ENCODE results near the gene CDH6. TPM values are rescaled to one million over a fixed set of nuclear protein-coding genes. Genes with fewer than 3 reads are reported as not detected.

The CDH6 gene
- total and polyA plus RNA-seq, 2 experiments from 2014 or later, result 0.60 to 1.1 TPM

DNA sequence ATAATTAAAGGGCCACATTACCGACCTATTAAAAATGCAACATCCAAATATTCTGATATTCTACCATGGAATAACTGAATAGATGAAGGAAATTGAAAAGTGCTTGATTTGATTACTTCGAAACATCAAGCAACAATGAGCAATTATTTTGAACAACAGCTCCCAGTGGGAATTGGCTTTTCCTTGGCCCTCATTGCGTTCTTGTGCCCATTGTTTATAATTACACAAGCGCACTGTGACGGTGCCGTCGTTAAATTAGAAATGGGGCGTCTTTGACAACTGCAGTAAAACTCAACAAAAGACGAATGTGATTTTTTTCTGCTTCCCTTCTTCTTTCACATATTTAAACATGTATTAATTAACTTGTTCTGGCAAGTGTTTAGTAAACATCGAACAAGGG is 61.6 kb downstream of the CDH6 start:
- Histone ChIP-seq H3K4me1 (ENCODE audit: insufficient read depth) (no peaks in the 10 kb centered on the region), H2AFZ (no peak overlapping the region), H4K20me1 (replicated peaks; ENCODE audit: insufficient read depth) (no peaks in the 10 kb centered on the region), H3K4me2 (no peak overlapping the region), H3K27ac (ENCODE audit: low read depth) (no peak overlapping the region), H3K4me3 (no peak overlapping the region), H3K79me2 (replicated peaks; ENCODE audit: insufficient read depth) (no peaks in the 10 kb centered on the region), H3K27me3 (ENCODE audit: insufficient read depth) (no peaks in the 10 kb centered on the region), H3K9me2 (ENCODE audit: insufficient read depth) (no peaks in the 10 kb centered on the region; the same call in 1 of the 2 replicates), H3F3A (replicated peaks; ENCODE audit: low read depth) (no peaks in the 10 kb centered on the region), H3K36me3 (ENCODE audit: insufficient read depth) (no peaks in the 10 kb centered on the region)
- Mint-ChIP-seq H3K9me3 (peaks cover 7% of the 10 kb centered on the region; the same call in 2 of the 3 replicates), H3K27ac (no peak overlapping the region), H3K4me1 (no peaks in the 10 kb centered on the region), H3K27me3 (ENCODE audit: insufficient read depth, low read depth, poor library complexity) (no peaks in the 10 kb centered on the region), H3K4me3 (no peak overlapping the region), H3K36me3 (ENCODE audit: low read depth) (peaks cover 2% of the 10 kb centered on the region; the same call in 1 of the 3 replicates)
- ATAC-seq (no peak), DNase-seq (ENCODE audit: low spot score) (no peak)
- TF ChIP-seq, protein P1, sequence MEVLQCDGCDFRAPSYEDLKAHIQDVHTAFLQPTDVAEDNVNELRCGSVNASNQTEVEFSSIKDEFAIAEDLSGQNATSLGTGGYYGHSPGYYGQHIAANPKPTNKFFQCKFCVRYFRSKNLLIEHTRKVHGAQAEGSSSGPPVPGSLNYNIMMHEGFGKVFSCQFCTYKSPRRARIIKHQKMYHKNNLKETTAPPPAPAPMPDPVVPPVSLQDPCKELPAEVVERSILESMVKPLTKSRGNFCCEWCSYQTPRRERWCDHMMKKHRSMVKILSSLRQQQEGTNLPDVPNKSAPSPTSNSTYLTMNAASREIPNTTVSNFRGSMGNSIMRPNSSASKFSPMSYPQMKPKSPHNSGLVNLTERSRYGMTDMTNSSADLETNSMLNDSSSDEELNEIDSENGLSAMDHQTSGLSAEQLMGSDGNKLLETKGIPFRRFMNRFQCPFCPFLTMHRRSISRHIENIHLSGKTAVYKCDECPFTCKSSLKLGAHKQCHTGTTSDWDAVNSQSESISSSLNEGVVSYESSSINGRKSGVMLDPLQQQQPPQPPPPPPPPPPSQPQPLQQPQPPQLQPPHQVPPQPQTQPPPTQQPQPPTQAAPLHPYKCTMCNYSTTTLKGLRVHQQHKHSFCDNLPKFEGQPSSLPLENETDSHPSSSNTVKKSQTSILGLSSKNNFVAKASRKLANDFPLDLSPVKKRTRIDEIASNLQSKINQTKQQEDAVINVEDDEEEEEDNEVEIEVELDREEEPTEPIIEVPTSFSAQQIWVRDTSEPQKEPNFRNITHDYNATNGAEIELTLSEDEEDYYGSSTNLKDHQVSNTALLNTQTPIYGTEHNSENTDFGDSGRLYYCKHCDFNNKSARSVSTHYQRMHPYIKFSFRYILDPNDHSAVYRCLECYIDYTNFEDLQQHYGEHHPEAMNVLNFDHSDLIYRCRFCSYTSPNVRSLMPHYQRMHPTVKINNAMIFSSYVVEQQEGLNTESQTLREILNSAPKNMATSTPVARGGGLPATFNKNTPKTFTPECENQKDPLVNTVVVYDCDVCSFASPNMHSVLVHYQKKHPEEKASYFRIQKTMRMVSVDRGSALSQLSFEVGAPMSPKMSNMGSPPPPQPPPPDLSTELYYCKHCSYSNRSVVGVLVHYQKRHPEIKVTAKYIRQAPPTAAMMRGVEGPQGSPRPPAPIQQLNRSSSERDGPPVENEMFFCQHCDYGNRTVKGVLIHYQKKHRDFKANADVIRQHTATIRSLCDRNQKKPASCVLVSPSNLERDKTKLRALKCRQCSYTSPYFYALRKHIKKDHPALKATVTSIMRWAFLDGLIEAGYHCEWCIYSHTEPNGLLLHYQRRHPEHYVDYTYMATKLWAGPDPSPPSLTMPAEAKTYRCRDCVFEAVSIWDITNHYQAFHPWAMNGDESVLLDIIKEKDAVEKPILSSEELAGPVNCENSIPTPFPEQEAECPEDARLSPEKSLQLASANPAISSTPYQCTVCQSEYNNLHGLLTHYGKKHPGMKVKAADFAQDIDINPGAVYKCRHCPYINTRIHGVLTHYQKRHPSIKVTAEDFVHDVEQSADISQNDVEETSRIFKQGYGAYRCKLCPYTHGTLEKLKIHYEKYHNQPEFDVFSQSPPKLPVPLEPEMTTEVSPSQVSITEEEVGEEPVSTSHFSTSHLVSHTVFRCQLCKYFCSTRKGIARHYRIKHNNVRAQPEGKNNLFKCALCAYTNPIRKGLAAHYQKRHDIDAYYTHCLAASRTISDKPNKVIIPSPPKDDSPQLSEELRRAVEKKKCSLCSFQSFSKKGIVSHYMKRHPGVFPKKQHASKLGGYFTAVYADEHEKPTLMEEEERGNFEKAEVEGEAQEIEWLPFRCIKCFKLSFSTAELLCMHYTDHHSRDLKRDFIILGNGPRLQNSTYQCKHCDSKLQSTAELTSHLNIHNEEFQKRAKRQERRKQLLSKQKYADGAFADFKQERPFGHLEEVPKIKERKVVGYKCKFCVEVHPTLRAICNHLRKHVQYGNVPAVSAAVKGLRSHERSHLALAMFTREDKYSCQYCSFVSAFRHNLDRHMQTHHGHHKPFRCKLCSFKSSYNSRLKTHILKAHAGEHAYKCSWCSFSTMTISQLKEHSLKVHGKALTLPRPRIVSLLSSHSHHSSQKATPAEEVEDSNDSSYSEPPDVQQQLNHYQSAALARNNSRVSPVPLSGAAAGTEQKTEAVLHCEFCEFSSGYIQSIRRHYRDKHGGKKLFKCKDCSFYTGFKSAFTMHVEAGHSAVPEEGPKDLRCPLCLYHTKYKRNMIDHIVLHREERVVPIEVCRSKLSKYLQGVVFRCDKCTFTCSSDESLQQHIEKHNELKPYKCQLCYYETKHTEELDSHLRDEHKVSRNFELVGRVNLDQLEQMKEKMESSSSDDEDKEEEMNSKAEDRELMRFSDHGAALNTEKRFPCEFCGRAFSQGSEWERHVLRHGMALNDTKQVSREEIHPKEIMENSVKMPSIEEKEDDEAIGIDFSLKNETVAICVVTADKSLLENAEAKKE (CRISPR knock-in tag; IDR thresholded peaks at IDR 0.05), result no peak
- TF ChIP-seq STAT1 (IDR thresholded peaks at IDR 0.05; ENCODE audit: unreplicated experiment) (no peak), ZNF331 (CRISPR knock-in tag; IDR thresholded peaks at IDR 0.05; ENCODE audit: low read depth) (no peak), POLR2AphosphoS5 (IDR thresholded peaks at IDR 0.05; ENCODE audit: low read depth) (no peak), EZH2phosphoT487 (IDR thresholded peaks at IDR 0.05; ENCODE audit: unreplicated experiment) (no peak), EZH2 (IDR thresholded peaks at IDR 0.05; ENCODE audit: low read depth, unreplicated experiment) (no peak), ZNF114 (CRISPR knock-in tag; IDR thresholded peaks at IDR 0.05) (no peak), CREB1 (CRISPR knock-in tag; IDR thresholded peaks at IDR 0.05; ENCODE audit: low read depth) (no peak), JUNB (IDR thresholded peaks at IDR 0.05; ENCODE audit: unreplicated experiment) (no peak), NANOG (IDR thresholded peaks at IDR 0.05; ENCODE audit: borderline replicate concordance) (no peak)
- TF ChIP-seq, protein P2, sequence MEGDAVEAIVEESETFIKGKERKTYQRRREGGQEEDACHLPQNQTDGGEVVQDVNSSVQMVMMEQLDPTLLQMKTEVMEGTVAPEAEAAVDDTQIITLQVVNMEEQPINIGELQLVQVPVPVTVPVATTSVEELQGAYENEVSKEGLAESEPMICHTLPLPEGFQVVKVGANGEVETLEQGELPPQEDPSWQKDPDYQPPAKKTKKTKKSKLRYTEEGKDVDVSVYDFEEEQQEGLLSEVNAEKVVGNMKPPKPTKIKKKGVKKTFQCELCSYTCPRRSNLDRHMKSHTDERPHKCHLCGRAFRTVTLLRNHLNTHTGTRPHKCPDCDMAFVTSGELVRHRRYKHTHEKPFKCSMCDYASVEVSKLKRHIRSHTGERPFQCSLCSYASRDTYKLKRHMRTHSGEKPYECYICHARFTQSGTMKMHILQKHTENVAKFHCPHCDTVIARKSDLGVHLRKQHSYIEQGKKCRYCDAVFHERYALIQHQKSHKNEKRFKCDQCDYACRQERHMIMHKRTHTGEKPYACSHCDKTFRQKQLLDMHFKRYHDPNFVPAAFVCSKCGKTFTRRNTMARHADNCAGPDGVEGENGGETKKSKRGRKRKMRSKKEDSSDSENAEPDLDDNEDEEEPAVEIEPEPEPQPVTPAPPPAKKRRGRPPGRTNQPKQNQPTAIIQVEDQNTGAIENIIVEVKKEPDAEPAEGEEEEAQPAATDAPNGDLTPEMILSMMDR (conservative IDR thresholded peaks at IDR 0.05; ENCODE audit: low read depth in 2 of 2), result no peak
- TF ChIP-seq, protein P3, sequence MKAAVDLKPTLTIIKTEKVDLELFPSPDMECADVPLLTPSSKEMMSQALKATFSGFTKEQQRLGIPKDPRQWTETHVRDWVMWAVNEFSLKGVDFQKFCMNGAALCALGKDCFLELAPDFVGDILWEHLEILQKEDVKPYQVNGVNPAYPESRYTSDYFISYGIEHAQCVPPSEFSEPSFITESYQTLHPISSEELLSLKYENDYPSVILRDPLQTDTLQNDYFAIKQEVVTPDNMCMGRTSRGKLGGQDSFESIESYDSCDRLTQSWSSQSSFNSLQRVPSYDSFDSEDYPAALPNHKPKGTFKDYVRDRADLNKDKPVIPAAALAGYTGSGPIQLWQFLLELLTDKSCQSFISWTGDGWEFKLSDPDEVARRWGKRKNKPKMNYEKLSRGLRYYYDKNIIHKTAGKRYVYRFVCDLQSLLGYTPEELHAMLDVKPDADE (IDR thresholded peaks at IDR 0.05), result no peak
- TF ChIP-seq, protein P4, sequence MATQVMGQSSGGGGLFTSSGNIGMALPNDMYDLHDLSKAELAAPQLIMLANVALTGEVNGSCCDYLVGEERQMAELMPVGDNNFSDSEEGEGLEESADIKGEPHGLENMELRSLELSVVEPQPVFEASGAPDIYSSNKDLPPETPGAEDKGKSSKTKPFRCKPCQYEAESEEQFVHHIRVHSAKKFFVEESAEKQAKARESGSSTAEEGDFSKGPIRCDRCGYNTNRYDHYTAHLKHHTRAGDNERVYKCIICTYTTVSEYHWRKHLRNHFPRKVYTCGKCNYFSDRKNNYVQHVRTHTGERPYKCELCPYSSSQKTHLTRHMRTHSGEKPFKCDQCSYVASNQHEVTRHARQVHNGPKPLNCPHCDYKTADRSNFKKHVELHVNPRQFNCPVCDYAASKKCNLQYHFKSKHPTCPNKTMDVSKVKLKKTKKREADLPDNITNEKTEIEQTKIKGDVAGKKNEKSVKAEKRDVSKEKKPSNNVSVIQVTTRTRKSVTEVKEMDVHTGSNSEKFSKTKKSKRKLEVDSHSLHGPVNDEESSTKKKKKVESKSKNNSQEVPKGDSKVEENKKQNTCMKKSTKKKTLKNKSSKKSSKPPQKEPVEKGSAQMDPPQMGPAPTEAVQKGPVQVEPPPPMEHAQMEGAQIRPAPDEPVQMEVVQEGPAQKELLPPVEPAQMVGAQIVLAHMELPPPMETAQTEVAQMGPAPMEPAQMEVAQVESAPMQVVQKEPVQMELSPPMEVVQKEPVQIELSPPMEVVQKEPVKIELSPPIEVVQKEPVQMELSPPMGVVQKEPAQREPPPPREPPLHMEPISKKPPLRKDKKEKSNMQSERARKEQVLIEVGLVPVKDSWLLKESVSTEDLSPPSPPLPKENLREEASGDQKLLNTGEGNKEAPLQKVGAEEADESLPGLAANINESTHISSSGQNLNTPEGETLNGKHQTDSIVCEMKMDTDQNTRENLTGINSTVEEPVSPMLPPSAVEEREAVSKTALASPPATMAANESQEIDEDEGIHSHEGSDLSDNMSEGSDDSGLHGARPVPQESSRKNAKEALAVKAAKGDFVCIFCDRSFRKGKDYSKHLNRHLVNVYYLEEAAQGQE (IDR thresholded peaks at IDR 0.05; ENCODE audit: unreplicated experiment), result no peak
